H1 (cell line): ENCODE data around the gene DCTN5. TPM values are rescaled to one million over a fixed set of nuclear protein-coding genes. Genes with fewer than 3 reads are reported as not detected.

Source experiments
- RNF2 ChIP-seq: fragments of 200-900, 300-1000 bp; sonication (generic); IDR thresholded peaks from 2 replicates; pipeline ENCODE4 v1.7.1; 2016; ENCODE audit warnings: borderline replicate concordance, low read depth, mild to moderate bottlenecking, antibody characterized with exemption, low read length; ENCODE audit not compliant: poor library complexity, severe bottlenecking; ENCODE audit errors: missing control alignments
- polyA plus RNA-seq, 7 experiments: library from polyadenylated mRNA; depleted of rRNA in 3 of 7; stranded (reverse) in 5 of 7; unstranded in 2 of 7; fragments of >200 nt in 5 of 7; fragments of 200-250 nt in 2 of 7; gene quantifications; 1 replicate in 5 of 7; 2 replicates in 1 of 7; 4 replicates in 1 of 7; pipeline versions ENCODE4 v1.2.1 to v1.2.3, GENCODE V29; 2011 to 2013; ENCODE audit warnings: missing spikeins in 2 of 7, mixed read lengths in 2 of 7
- total RNA-seq: library from RNA; stranded (reverse); fragmentation: NEBNext Ultra II Directional; extraction: Animal tissue kit (Norgen Biotek cat#: 25700); gene quantifications from 2 replicates; pipeline ENCODE4 v1.2.1, GENCODE V29; 2021

DCTN5 gene
- total and polyA plus RNA-seq, 2 of the 8 experiments (the other 6 are each of a cell fraction or from before 2014, with no cell fraction given) = 36.0 to 74.0 TPM

DNA sequence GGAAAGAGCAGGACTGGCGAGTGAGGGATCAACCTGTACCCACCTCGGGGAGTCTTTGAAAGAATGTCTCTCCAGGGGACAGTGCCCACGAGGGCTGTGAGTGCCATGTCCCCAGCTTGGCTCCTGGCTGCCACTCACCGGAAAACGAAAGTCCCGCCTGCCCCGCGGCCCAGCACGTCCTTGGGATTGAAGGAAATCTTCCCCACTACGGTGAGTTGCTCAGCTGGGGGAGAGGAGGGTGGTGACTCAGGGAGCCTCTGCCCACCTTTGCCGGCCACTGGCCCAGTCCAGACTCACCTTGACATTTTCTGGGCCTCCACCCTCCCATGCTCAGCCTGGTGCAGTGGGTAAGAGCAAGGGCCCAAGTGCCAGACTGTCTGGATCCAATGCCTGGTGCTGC lies 54.5 kb downstream of the DCTN5 start (continued):
- no peak for TF ChIP-seq RNF2
